Astrocyte of the spinal cord (primary cell): Measurements from ENCODE around the gene FGFR3.

Experiments
- DNase-seq: peaks from one replicate; pipeline ENCODE4 v3.0.0; 2011; ENCODE audit warnings: low read depth, low spot score
- H3K4me3 ChIP-seq: 2 replicates; pipeline ENCODE4 v1.5.1; 2011; ENCODE audit warnings: low read depth, mild to moderate bottlenecking, low read length, moderate library complexity
- in situ Hi-C: cut with HindIII; loops from 2 replicates; pipeline ENCODE4 v1.10.0; 2017; ENCODE audit warnings: low sequenced_read_pairs
- TF ChIP-seq, protein P1 (sequence below): IDR thresholded peaks from 2 replicates; pipeline ENCODE4 v1.5.1; 2012; ENCODE audit warnings: low read depth, mild to moderate bottlenecking, low read length, inconsistent platforms

The FGFR3 gene

GRCh38 chr4:1750381-1751154, 42.5 kb upstream of the FGFR3 start:
- H3K4me3 ChIP-seq = no peak overlapping the region
- no peak for DNase-seq
- in situ Hi-C loops = no loop called here
- TF ChIP-seq, protein P1, sequence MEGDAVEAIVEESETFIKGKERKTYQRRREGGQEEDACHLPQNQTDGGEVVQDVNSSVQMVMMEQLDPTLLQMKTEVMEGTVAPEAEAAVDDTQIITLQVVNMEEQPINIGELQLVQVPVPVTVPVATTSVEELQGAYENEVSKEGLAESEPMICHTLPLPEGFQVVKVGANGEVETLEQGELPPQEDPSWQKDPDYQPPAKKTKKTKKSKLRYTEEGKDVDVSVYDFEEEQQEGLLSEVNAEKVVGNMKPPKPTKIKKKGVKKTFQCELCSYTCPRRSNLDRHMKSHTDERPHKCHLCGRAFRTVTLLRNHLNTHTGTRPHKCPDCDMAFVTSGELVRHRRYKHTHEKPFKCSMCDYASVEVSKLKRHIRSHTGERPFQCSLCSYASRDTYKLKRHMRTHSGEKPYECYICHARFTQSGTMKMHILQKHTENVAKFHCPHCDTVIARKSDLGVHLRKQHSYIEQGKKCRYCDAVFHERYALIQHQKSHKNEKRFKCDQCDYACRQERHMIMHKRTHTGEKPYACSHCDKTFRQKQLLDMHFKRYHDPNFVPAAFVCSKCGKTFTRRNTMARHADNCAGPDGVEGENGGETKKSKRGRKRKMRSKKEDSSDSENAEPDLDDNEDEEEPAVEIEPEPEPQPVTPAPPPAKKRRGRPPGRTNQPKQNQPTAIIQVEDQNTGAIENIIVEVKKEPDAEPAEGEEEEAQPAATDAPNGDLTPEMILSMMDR = no peak

GRCh38 chr4:1751155-1751918, 41.8 kb upstream of the FGFR3 start:
- no peak for DNase-seq
- TF ChIP-seq, protein P1 = no peak
- in situ Hi-C loops = no loop called here
- H3K4me3 ChIP-seq = no peak overlapping the region

GRCh38 chr4:1751919-1752283, 41.2 kb upstream of the FGFR3 start:
- no peak for DNase-seq
- H3K4me3 ChIP-seq = no peak overlapping the region
- TF ChIP-seq, protein P1 = no peak
- in situ Hi-C loops = no loop called here

- DNase-seq = no peak
- TF ChIP-seq, protein P1 = no peak
- H3K4me3 ChIP-seq = no peak overlapping the region
- in situ Hi-C loops = no loop called here
Measured at GRCh38 chr4:1752284-1753041, 40.6 kb upstream of the FGFR3 start.

DNA sequence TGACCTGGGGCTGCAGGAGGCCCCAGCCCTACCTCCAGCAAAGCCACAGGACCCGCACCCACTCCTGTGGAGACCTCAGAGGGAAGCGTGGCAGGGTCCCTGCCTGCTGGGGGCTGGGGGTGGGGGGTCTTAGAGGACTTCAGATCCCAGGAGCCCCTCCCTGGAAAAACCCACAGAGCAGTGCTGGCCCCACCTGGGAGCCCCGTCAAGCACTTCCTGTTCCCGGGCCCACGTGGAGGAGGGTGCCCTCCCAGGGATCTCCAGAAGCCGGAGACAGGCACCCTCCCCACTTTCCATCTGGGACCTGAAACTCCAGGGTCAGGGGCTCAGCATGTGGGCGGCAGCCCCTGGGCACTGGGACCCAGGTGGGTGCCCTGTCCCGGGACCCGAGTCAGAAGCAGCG, 39.8 kb upstream of the FGFR3 start:
- in situ Hi-C loops = no loop called here
- TF ChIP-seq, protein P1 = no peak
- no peak overlapping the region for H3K4me3 ChIP-seq
- DNase-seq = no peak

GRCh38 chr4:1753697-1754311, 39.3 kb upstream of the FGFR3 start:
- TF ChIP-seq, protein P1 = no peak
- in situ Hi-C loops = no loop called here
- no peak overlapping the region for H3K4me3 ChIP-seq
- no peak for DNase-seq
